ENCODE measurements around the gene SH3BP1. TPM values are rescaled to one million over a fixed set of nuclear protein-coding genes. Genes with fewer than 3 reads are reported as not detected.
A peak's percentile ranks its signal among the peaks of the same experiment; 100 is the strongest.
"Not testable (repeated sequence)": the region's sequence is repeated elsewhere in the genome, so short reads cannot be mapped to it uniquely, and the experiment has no call there.

SH3BP1 gene
- total RNA-seq (2014; rRNA removed; shearing (Covaris generic)) = 3.9 and 5.5 TPM in 2 replicates
- 20.3 and 21.9 TPM in 2 replicates for polyA plus RNA-seq (2015; cell fraction: cytosol; rRNA removed)
- 20.6 and 22.3 TPM in 2 replicates for polyA plus RNA-seq (2015; cell fraction: nucleus; rRNA removed)

DNA sequence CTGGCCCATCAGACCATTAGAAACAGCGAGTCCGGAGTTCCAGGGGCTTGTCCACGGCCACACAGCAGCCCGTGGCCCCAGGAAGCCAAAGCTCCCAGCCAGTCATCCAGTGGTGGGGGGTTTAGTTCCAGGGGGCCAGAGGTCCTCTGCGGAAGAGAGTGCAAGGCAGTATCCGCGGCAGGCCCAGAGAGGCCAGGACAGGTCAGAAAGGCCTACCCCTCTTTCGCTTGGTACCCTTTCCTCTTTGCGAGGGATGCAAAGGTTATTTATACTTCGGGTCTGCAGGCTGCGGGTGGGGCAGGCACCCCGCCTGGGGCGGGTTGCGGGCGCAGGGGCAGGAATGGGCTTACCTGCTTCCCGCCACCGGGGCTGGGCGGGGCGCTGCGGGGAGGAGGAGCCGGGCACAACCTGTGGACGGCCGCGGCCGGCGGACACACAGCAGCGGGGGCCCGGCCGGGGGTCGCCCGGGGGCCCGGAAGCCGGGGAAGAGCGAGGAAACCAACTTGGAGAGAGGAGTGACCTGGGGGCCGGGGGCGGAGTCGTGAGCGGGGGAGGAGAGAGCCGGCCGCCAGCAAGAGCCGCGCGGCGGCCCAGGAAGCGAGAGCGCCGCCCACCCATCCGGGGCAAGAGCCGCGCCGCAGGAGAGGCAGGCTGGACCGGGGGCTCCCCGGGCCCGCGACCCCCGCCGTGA is at the start of gene SH3BP1:
SH3BP1 (plus strand) TSS at position 600 of the 691 bp plus-strand sequence. CDS start 119 bp downstream, outside the sequence.
- peak; percentile 60 for DNase-seq (ENCODE audit: low read depth, low spot score)
- in situ Hi-C loops (cut with HindIII; ENCODE audit: low pct_unique_long_range_greater_than_20kb, low sequenced_read_pairs) = no loop called here

- in situ Hi-C loops (cut with HindIII; ENCODE audit: low pct_unique_long_range_greater_than_20kb, low sequenced_read_pairs); DNase-seq (ENCODE audit: low read depth, low spot score): not testable (repeated sequence)
These were observed 48.4 kb upstream of the SH3BP1 start for GRCh38 chr22:37591081-37591480.

- no peak for DNase-seq (ENCODE audit: low read depth, low spot score)
- in situ Hi-C loops (cut with HindIII; ENCODE audit: low pct_unique_long_range_greater_than_20kb, low sequenced_read_pairs) = no loop called here
These were observed 47.6 kb upstream of the SH3BP1 start for GRCh38 chr22:37591823-37592404.

GRCh38 chr22:37594237-37594636 is 45.2 kb upstream of the SH3BP1 start:
- DNase-seq (ENCODE audit: low read depth, low spot score) = no peak
- in situ Hi-C loops (cut with HindIII; ENCODE audit: low pct_unique_long_range_greater_than_20kb, low sequenced_read_pairs) = no loop called here

- in situ Hi-C loops (cut with HindIII; ENCODE audit: low pct_unique_long_range_greater_than_20kb, low sequenced_read_pairs) = no loop called here
- peak; percentile 49 for DNase-seq (ENCODE audit: low read depth, low spot score)
These were observed 40.3 kb upstream of the SH3BP1 start for GRCh38 chr22:37599153-37599552.

GRCh38 chr22:37601203-37601539 is 38.3 kb upstream of the SH3BP1 start:
- DNase-seq (ENCODE audit: low read depth, low spot score) = no peak
- in situ Hi-C loops (cut with HindIII; ENCODE audit: low pct_unique_long_range_greater_than_20kb, low sequenced_read_pairs) = no loop called here

DNA sequence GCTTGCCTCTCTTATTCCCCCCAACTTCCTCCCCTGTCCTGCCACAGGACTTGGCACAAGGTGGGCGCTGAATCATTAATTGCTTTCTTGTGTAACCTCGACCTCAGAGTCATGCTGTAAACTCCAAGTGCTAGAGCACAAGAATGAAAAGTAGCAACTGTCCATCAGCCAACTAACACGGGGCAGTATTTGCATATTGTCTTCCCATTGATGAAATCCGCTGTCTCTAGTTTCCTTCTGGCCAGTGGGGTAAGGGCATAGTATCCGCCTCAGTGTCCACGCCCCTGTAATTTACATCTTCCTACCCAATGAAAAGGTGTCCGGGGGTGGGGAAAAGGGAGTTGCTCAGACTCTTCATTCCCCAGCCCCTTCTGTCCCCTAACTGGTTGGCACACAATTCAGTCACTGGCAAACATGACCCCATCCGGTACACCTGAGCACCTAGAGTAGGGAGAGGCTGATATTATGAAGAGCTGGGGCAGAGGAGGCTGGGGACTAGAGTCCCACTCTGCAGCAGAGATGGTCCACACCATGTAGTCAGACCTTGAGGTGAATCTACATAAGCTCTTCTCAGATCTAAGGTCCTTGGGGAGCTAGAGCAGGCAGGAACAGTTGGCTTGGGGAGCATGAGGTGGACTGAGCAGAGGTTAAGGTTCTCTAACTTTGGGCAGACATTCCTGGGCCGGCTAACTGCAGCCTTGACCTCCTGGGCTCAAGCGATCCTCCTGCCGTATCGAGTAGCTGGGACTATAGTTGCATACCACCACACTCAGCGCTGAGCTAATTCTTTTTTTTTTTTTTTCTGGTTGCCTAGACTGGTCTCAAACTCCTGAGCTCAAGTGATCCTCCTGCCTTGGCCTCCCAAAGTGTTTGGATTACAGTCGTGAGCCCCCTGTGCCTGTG is 37.7 kb upstream of the SH3BP1 start:
- DNase-seq (ENCODE audit: low read depth, low spot score) = peak; percentile 56
- in situ Hi-C loops (cut with HindIII; ENCODE audit: low pct_unique_long_range_greater_than_20kb, low sequenced_read_pairs) = no loop called here

DNA sequence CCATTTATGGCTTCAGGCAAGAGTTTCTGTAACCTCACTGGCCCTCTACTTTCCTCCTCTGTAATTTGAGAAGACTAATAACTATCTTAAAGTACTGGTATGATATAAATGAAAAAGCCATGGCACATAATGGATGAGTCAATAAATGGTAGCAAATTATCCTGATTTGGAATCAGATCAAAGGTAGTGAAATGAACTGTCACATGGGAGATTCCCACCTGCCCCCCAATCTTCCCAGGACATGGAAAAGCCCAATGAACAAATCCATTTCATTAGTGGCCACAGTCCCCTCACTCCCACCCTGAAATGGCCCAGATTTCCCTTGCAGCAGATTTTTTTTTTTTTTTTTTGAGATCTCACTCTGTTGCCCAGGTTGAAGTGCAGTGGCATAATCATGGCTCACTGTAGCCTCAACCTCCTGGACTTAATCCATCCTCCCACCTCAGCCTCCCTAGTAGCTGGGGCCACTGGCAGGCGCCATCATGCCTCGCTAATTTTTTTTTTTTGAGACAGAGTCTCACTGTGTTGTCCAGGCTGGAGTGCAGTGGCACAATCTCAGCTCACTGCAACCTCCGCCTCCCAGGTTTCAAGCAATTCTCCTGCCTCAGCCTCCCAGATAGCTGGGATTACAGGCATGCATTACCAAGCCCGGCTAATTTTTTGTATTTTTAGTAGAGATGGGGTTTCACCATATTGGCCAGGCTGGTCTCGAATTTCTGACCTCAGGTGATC is 36.8 kb upstream of the SH3BP1 start:
- in situ Hi-C loops (cut with HindIII; ENCODE audit: low pct_unique_long_range_greater_than_20kb, low sequenced_read_pairs); DNase-seq (ENCODE audit: low read depth, low spot score): not testable (repeated sequence)

GRCh38 chr22:37604074-37604473 is 35.4 kb upstream of the SH3BP1 start:
- DNase-seq (ENCODE audit: low read depth, low spot score) = no peak
- in situ Hi-C loops (cut with HindIII; ENCODE audit: low pct_unique_long_range_greater_than_20kb, low sequenced_read_pairs) = no loop called here

DNA sequence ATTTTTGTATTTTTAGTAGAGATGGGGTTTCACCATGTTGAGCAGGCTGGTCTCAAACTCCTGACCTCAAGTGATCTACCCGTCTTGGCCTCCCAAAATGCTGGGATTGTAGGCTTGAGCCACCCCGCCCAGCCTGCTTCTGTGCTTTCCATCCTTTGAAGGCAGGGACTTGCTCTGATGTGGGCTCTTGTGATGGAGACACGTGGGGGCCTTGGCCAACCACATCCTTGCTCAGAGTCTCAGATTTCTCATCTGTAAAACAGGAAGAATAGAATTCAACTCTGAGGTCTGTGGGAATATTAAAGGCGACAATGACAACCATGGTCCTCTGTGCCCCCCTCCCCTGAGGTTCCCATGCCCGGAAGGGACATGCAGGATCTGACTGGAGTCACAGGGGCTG is 34.6 kb upstream of the SH3BP1 start:
- in situ Hi-C loops (cut with HindIII; ENCODE audit: low pct_unique_long_range_greater_than_20kb, low sequenced_read_pairs) = no loop called here
- peak; percentile 52 for DNase-seq (ENCODE audit: low read depth, low spot score)

GRCh38 chr22:37607010-37607934 is 32.2 kb upstream of the SH3BP1 start:
- in situ Hi-C loops (cut with HindIII; ENCODE audit: low pct_unique_long_range_greater_than_20kb, low sequenced_read_pairs) = no loop called here
- peak; percentile 82 for DNase-seq (ENCODE audit: low read depth, low spot score)

GRCh38 chr22:37607935-37608476 is 31.5 kb upstream of the SH3BP1 start:
- no peak for DNase-seq (ENCODE audit: low read depth, low spot score)
- in situ Hi-C loops (cut with HindIII; ENCODE audit: low pct_unique_long_range_greater_than_20kb, low sequenced_read_pairs) = no loop called here

- in situ Hi-C loops (cut with HindIII; ENCODE audit: low pct_unique_long_range_greater_than_20kb, low sequenced_read_pairs) = no loop called here
- DNase-seq (ENCODE audit: low read depth, low spot score) = peak; percentile 98
These were observed 30.8 kb upstream of the SH3BP1 start, which contains the start of gene GGA1 for GRCh38 chr22:37608477-37609239. TSS of gene GGA1 (plus strand) at chr22:37608834. CDS start at chr22:37608861, 27 bp downstream.

GRCh38 chr22:37609240-37610152 is 30.0 kb upstream of the SH3BP1 start:
- in situ Hi-C loops (cut with HindIII; ENCODE audit: low pct_unique_long_range_greater_than_20kb, low sequenced_read_pairs) = no loop called here
- no peak for DNase-seq (ENCODE audit: low read depth, low spot score)

DNA sequence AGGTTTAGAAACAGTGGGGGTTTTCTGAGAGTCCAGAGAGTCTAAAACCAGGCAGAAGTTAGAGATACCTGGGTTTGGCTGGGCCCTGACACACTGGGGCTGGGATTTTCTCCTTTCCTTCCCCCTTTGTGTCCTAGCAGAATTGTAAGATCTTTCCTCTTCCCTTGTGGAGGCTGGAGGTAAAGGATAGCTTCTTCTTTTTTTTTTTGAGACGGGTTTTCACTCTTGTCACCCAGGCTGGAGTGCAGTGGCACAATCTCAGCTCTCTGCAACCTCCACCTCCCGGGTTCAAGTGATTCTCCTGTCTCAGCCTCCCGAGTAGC is 29.4 kb upstream of the SH3BP1 start:
- in situ Hi-C loops (cut with HindIII; ENCODE audit: low pct_unique_long_range_greater_than_20kb, low sequenced_read_pairs); DNase-seq (ENCODE audit: low read depth, low spot score): not testable (repeated sequence)
